Activated CD4-positive, alpha-beta T cell treated with anti-CD3 and anti-CD28 coated beads, Interleukin-2, amount 50 U/mL, for 16 hours (primary cell): ENCODE data around the gene HSPA12A.
A peak's percentile ranks its signal among the peaks of the same experiment; 100 is the strongest.

ENCODE experiments used
- DNase-seq: peaks from one replicate; pipeline ENCODE4 v3.0.0-alpha.2; 2020

Gene HSPA12A

GRCh38 chr10:116743266-116744064 lies 1.1 kb upstream of the HSPA12A start:
- no peak for DNase-seq

GRCh38 chr10:116741391-116742351 lies 695 bp downstream of the HSPA12A start:
- no peak for DNase-seq

- no peak for DNase-seq
Measured at GRCh38 chr10:116740971-116741370, 1.4 kb downstream of the HSPA12A start.

GRCh38 chr10:116738339-116738738 lies 4.0 kb downstream of the HSPA12A start:
- DNase-seq: peak; percentile 2

GRCh38 chr10:116737627-116738327 lies 4.6 kb downstream of the HSPA12A start:
- DNase-seq: no peak

- DNase-seq: no peak
Measured at GRCh38 chr10:116733566-116733965, 8.8 kb downstream of the HSPA12A start.

- DNase-seq: no peak
Measured at GRCh38 chr10:116732573-116732972, 9.8 kb downstream of the HSPA12A start.

GRCh38 chr10:116730464-116731260 lies 11.7 kb downstream of the HSPA12A start:
- DNase-seq: no peak

- DNase-seq: no peak
Measured at GRCh38 chr10:116729243-116729642, 13.1 kb downstream of the HSPA12A start.

GRCh38 chr10:116728526-116729096 lies 13.8 kb downstream of the HSPA12A start:
- DNase-seq: no peak

- peak; percentile 13 for DNase-seq
Measured at GRCh38 chr10:116723428-116724281, 18.7 kb downstream of the HSPA12A start.

GRCh38 chr10:116722736-116723427 lies 19.5 kb downstream of the HSPA12A start:
- no peak for DNase-seq

GRCh38 chr10:116721547-116722392 lies 20.6 kb downstream of the HSPA12A start:
- no peak for DNase-seq

GRCh38 chr10:116720668-116721546 lies 21.5 kb downstream of the HSPA12A start:
- no peak for DNase-seq

GRCh38 chr10:116720241-116720643 lies 22.1 kb downstream of the HSPA12A start:
- no peak for DNase-seq

GRCh38 chr10:116719804-116720203 lies 22.6 kb downstream of the HSPA12A start:
- DNase-seq: no peak

GRCh38 chr10:116718058-116718457 lies 24.3 kb downstream of the HSPA12A start:
- DNase-seq: no peak

GRCh38 chr10:116716381-116716780 lies 26.0 kb downstream of the HSPA12A start:
- no peak for DNase-seq
